ENCODE results near the gene DCAF5.

GRCh38 chr14:69107407-69108003 is 45.4 kb downstream of the DCAF5 start:
- TF ChIP-seq POLR2A (IDR thresholded peaks at IDR 0.05; ENCODE audit: extremely low read depth, insufficient read length), result no peak
- TF ChIP-seq, protein P1, sequence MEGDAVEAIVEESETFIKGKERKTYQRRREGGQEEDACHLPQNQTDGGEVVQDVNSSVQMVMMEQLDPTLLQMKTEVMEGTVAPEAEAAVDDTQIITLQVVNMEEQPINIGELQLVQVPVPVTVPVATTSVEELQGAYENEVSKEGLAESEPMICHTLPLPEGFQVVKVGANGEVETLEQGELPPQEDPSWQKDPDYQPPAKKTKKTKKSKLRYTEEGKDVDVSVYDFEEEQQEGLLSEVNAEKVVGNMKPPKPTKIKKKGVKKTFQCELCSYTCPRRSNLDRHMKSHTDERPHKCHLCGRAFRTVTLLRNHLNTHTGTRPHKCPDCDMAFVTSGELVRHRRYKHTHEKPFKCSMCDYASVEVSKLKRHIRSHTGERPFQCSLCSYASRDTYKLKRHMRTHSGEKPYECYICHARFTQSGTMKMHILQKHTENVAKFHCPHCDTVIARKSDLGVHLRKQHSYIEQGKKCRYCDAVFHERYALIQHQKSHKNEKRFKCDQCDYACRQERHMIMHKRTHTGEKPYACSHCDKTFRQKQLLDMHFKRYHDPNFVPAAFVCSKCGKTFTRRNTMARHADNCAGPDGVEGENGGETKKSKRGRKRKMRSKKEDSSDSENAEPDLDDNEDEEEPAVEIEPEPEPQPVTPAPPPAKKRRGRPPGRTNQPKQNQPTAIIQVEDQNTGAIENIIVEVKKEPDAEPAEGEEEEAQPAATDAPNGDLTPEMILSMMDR (IDR thresholded peaks at IDR 0.05; ENCODE audit: low read depth, low read length), result peak; percentile 56

Data from NB4 (cell line).